ENCODE measurements around the gene MAGEH1. TPM values are rescaled to one million over a fixed set of nuclear protein-coding genes. Genes with fewer than 3 reads are reported as not detected.
"Not testable (repeated sequence)": the region's sequence is repeated elsewhere in the genome, so short reads cannot be mapped to it uniquely, and the experiment has no call there.

The MAGEH1 gene
- total RNA-seq, 6 donors from 2014 or later = 7.3 to 26.3 (median 25.6) TPM

DNA sequence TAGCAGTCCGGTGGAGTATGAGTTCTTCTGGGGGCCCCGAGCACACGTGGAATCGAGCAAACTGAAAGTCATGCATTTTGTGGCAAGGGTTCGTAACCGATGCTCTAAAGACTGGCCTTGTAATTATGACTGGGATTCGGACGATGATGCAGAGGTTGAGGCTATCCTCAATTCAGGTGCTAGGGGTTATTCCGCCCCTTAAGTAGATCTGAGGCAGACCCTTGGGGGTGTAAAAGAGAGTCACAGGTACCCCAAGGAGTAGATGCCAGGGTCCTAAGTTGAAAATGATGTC lies 852 bp downstream of the MAGEH1 start:
- no peaks in the 10 kb centered on the region for H3K27me3 ChIP-seq
- H3K36me3 ChIP-seq = no peaks in the 10 kb centered on the region
- 46% methylated on average over 9 of the region's 9 CpGs; no CpG with 5 or more reads in 1 of the 2 donors for WGBS, 2 donors
- peak overlapping the region; percentile 74 to 85 (median 80) for H3K27ac ChIP-seq
- DNase-seq = no peak
- TF ChIP-seq EP300 (IDR thresholded peaks at IDR 0.05) = no peak
- TF ChIP-seq POLR2AphosphoS5 (IDR thresholded peaks at IDR 0.05) = no peak
- TF ChIP-seq, protein P1, sequence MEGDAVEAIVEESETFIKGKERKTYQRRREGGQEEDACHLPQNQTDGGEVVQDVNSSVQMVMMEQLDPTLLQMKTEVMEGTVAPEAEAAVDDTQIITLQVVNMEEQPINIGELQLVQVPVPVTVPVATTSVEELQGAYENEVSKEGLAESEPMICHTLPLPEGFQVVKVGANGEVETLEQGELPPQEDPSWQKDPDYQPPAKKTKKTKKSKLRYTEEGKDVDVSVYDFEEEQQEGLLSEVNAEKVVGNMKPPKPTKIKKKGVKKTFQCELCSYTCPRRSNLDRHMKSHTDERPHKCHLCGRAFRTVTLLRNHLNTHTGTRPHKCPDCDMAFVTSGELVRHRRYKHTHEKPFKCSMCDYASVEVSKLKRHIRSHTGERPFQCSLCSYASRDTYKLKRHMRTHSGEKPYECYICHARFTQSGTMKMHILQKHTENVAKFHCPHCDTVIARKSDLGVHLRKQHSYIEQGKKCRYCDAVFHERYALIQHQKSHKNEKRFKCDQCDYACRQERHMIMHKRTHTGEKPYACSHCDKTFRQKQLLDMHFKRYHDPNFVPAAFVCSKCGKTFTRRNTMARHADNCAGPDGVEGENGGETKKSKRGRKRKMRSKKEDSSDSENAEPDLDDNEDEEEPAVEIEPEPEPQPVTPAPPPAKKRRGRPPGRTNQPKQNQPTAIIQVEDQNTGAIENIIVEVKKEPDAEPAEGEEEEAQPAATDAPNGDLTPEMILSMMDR (IDR thresholded peaks at IDR 0.05) = no peak
- TF ChIP-seq POLR2A (IDR thresholded peaks at IDR 0.05) = no peak
- ATAC-seq (ENCODE audit: low FRiP score in 2 of 2) = no peak
- peak overlapping the region; percentile 25 to 73 (median 62) for H3K4me3 ChIP-seq
- peaks cover 0 to 15% (median 0%) of the 10 kb centered on the region in 4 donors for H3K4me1 ChIP-seq
- H3K9me3 ChIP-seq = no peaks in the 10 kb centered on the region

- not testable (repeated sequence) for H3K27ac ChIP-seq; H3K27me3 ChIP-seq; H3K36me3 ChIP-seq; H3K9me3 ChIP-seq; DNase-seq; H3K4me3 ChIP-seq; ATAC-seq (ENCODE audit: low FRiP score in 2 of 2)
- peaks cover 0 to 14% (median 0%) of the 10 kb centered on the region in 4 donors for H3K4me1 ChIP-seq
- no CpG with 5 or more reads among the region's 6 CpGs for WGBS, 2 donors
Observed at GRCh38 chrX:55455708-55456107, 3.8 kb downstream of the MAGEH1 start.

- not testable (repeated sequence) for H3K27ac ChIP-seq, H3K4me3 ChIP-seq, H3K4me1 ChIP-seq, H3K27me3 ChIP-seq, DNase-seq, H3K36me3 ChIP-seq, H3K9me3 ChIP-seq
- peak; percentile 23 to 74 for ATAC-seq (ENCODE audit: low FRiP score in 2 of 2)
- no CpG with 5 or more reads among the region's 5 CpGs for WGBS, 2 donors
Observed at GRCh38 chrX:55459426-55459825, 7.5 kb downstream of the MAGEH1 start.

DNA sequence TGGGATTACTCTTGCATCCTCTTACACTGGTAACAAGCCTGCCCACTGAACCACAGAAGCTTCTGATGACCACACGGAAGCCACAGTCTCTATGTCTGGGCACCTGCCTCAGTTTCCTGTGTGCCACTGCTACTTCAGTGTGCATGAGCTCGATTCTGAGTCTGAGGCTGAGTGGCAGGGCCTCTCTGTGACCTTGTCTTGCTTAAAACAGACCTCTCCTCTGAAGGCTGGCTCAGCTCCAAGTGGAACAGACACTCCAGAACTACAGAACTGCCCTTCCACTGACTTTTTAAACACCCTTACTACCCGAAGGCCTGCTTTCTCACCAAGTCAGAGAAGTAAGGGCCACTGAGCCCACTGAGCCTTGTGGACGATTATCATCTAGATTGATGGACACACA lies 8.0 kb downstream of the MAGEH1 start:
- WGBS, 2 donors = no CpG with 5 or more reads among the region's 4 CpGs
- DNase-seq = not testable (repeated sequence)

GRCh38 chrX:55464050-55464449 lies 12.1 kb downstream of the MAGEH1 start:
- not testable (repeated sequence) for DNase-seq; H3K27me3 ChIP-seq; H3K4me3 ChIP-seq; ATAC-seq (ENCODE audit: low FRiP score in 2 of 2); H3K27ac ChIP-seq; H3K9me3 ChIP-seq; H3K4me1 ChIP-seq; H3K36me3 ChIP-seq
- WGBS, 2 donors = no CpG with 5 or more reads among the region's 5 CpGs

More for the DNA sequence above, 8.0 kb downstream of the MAGEH1 start:
- H3K36me3 ChIP-seq; H3K27ac ChIP-seq; H3K9me3 ChIP-seq; ATAC-seq (ENCODE audit: low FRiP score in 2 of 2); H3K27me3 ChIP-seq; H3K4me1 ChIP-seq; H3K4me3 ChIP-seq: not testable (repeated sequence)

GRCh38 chrX:55465108-55465507 lies 13.2 kb downstream of the MAGEH1 start:
- ATAC-seq (ENCODE audit: low FRiP score in 2 of 2) = not testable (repeated sequence)
- WGBS, 2 donors = no CpG with 5 or more reads among the region's 5 CpGs

GRCh38 chrX:55465791-55466190 lies 13.9 kb downstream of the MAGEH1 start:
- WGBS, 2 donors = no CpG with 5 or more reads among the region's 5 CpGs
- not testable (repeated sequence) for H3K4me3 ChIP-seq; H3K36me3 ChIP-seq; H3K9me3 ChIP-seq; ATAC-seq (ENCODE audit: low FRiP score in 2 of 2); DNase-seq; H3K27ac ChIP-seq; H3K4me1 ChIP-seq; H3K27me3 ChIP-seq

More at GRCh38 chrX:55465108-55465507, 13.2 kb downstream of the MAGEH1 start:
- not testable (repeated sequence) for H3K27ac ChIP-seq, H3K27me3 ChIP-seq, DNase-seq, H3K9me3 ChIP-seq, H3K4me1 ChIP-seq, H3K4me3 ChIP-seq, H3K36me3 ChIP-seq

DNA sequence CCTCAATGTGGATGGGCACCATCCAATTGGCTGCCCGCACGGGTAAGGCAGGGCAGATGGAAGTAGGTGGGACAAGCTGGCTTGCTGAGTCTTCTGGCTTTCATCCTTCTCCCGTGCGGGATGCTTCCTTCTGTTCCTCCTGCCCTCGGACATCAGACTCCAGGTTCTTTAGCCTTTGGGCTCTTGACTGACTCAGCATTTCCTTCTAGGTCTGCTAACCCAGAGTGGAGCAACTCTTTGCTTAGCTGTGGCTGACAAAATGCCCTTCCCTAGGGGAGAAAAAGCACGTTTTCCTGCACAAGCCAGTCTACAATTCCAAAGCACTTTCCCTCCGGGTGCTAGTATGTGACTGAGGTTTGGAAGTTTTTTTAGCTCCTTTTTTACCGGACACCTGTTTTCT lies 28.0 kb downstream of the MAGEH1 start:
- not testable (repeated sequence) for DNase-seq; H3K27ac ChIP-seq; H3K4me1 ChIP-seq; H3K9me3 ChIP-seq; H3K4me3 ChIP-seq; ATAC-seq (ENCODE audit: low FRiP score in 2 of 2); H3K27me3 ChIP-seq; H3K36me3 ChIP-seq
- 76 to 100% methylated on average over 1 to 4 of the region's 8 CpGs for WGBS, 2 donors

All from upper lobe of left lung (tissue), 6 donors.